Progenitor cell of endocrine pancreas (in vitro differentiated cells): Measurements from ENCODE around the gene PAX8. TPM values are rescaled to one million over a fixed set of nuclear protein-coding genes. Genes with fewer than 3 reads are reported as not detected.

Experiments used
- DNase-seq: peaks from one replicate; pipeline ENCODE4 v3.0.0; 2021; ENCODE audit warnings: low spot score; ENCODE audit not compliant: unreplicated experiment
- H3K27ac Mint-ChIP-seq: 2 replicates; pipeline ENCODE4 v1.8.0; 2021; ENCODE audit warnings: mild to moderate bottlenecking, moderate library complexity, mixed read lengths
- H3K27me3 Mint-ChIP-seq: 2 replicates; pipeline ENCODE4 v1.8.0; 2021; ENCODE audit warnings: mixed read lengths
- H3K36me3 Mint-ChIP-seq: 2 replicates; pipeline ENCODE4 v1.8.0; 2022; ENCODE audit warnings: mixed read lengths; ENCODE audit not compliant: insufficient read depth
- H3K4me1 Mint-ChIP-seq: 2 replicates; pipeline ENCODE4 v1.8.0; 2021; ENCODE audit warnings: low read depth, mixed read lengths
- H3K4me3 Mint-ChIP-seq: 2 replicates; pipeline ENCODE4 v1.8.0; 2021; ENCODE audit warnings: low read depth, mild to moderate bottlenecking, moderate library complexity, mixed read lengths
- H3K9me3 Mint-ChIP-seq: 2 replicates; pipeline ENCODE4 v1.8.0; 2021; ENCODE audit warnings: low read depth, mixed read lengths
- CTCF ChIP-seq: fragments of 200-600 bp; sonication (generic); IDR thresholded peaks from one replicate; pipeline ENCODE4 v1.5.0; 2021; ENCODE audit warnings: antibody characterized with exemption, mild to moderate bottlenecking; ENCODE audit not compliant: unreplicated experiment
- total RNA-seq: library from RNA; stranded (reverse); gene quantifications from 2 replicates; pipeline ENCODE4 v1.2.1, GENCODE V29; 2021

The PAX8 gene
- total RNA-seq, 1 donor from 2014 or later: 3.9 TPM

- no peak for TF ChIP-seq CTCF
- Mint-ChIP-seq H3K9me3 (peaks cover 3% of the 10 kb centered on the region), H3K36me3 (no peaks in the 10 kb centered on the region), H3K4me3 (no peak overlapping the region), H3K4me1 (peaks cover 4% of the 10 kb centered on the region), H3K27me3 (peaks cover 11% of the 10 kb centered on the region), H3K27ac (no peak overlapping the region)
- DNase-seq: no peak
These were observed 44.8 kb downstream of the PAX8 start for GRCh38 chr2:113233593-113234550.

- DNase-seq: no peak
- Mint-ChIP-seq H3K27ac (no peak overlapping the region), H3K4me1 (peaks cover 4% of the 10 kb centered on the region), H3K36me3 (no peaks in the 10 kb centered on the region), H3K27me3 (peaks cover 11% of the 10 kb centered on the region), H3K9me3 (peaks cover 3% of the 10 kb centered on the region), H3K4me3 (no peak overlapping the region)
- no peak for TF ChIP-seq CTCF
These were observed 46.0 kb downstream of the PAX8 start for GRCh38 chr2:113232740-113233139.

- Mint-ChIP-seq H3K4me1 (peaks cover 5% of the 10 kb centered on the region), H3K4me3 (no peak overlapping the region), H3K27ac (no peak overlapping the region), H3K27me3 (peaks cover 11% of the 10 kb centered on the region), H3K36me3 (no peaks in the 10 kb centered on the region), H3K9me3 (peaks cover 3% of the 10 kb centered on the region)
- no peak for DNase-seq
- TF ChIP-seq CTCF: no peak
These were observed 46.6 kb downstream of the PAX8 start for GRCh38 chr2:113232123-113232522.

GRCh38 chr2:113231064-113231463 lies 47.7 kb downstream of the PAX8 start:
- no peak for TF ChIP-seq CTCF
- Mint-ChIP-seq H3K27ac (no peak overlapping the region), H3K27me3 (peaks cover 11% of the 10 kb centered on the region), H3K4me1 (peaks cover 5% of the 10 kb centered on the region), H3K36me3 (no peaks in the 10 kb centered on the region), H3K4me3 (no peak overlapping the region), H3K9me3 (no peaks in the 10 kb centered on the region)
- DNase-seq: no peak

- DNase-seq: no peak
- TF ChIP-seq CTCF: no peak
- H3K27me3 Mint-ChIP-seq: peaks cover 11% of the 10 kb centered on the region
- H3K36me3 Mint-ChIP-seq: no peaks in the 10 kb centered on the region
- H3K9me3 Mint-ChIP-seq: no peaks in the 10 kb centered on the region
- no peak overlapping the region for H3K4me3 Mint-ChIP-seq
- H3K4me1 Mint-ChIP-seq: peaks cover 8% of the 10 kb centered on the region
- no peak overlapping the region for H3K27ac Mint-ChIP-seq
These were observed 48.2 kb downstream of the PAX8 start for GRCh38 chr2:113230531-113230930.
